ENCODE data around the gene APOBEC2.

GRCh38 chr6:41022294-41022693 lies 30.7 kb upstream of the APOBEC2 start:
- TF ChIP-seq BHLHE40 (IDR thresholded peaks at IDR 0.05; ENCODE audit: low read depth, low read length) (no peak), MAFK (IDR thresholded peaks at IDR 0.05; ENCODE audit: low read depth, low read length) (no peak), POLR2A (IDR thresholded peaks at IDR 0.05; ENCODE audit: low read depth, low read length) (no peak), FOS (IDR thresholded peaks at IDR 0.05; ENCODE audit: low read depth, low read length) (no peak), RCOR1 (IDR thresholded peaks at IDR 0.05; ENCODE audit: insufficient replicate concordance, low read length) (no peak), MXI1 (IDR thresholded peaks at IDR 0.05; ENCODE audit: borderline replicate concordance, low read depth, low read length) (no peak), RFX5 (IDR thresholded peaks at IDR 0.05; ENCODE audit: low read depth, low read length) (no peak)
- TF ChIP-seq, protein P1, sequence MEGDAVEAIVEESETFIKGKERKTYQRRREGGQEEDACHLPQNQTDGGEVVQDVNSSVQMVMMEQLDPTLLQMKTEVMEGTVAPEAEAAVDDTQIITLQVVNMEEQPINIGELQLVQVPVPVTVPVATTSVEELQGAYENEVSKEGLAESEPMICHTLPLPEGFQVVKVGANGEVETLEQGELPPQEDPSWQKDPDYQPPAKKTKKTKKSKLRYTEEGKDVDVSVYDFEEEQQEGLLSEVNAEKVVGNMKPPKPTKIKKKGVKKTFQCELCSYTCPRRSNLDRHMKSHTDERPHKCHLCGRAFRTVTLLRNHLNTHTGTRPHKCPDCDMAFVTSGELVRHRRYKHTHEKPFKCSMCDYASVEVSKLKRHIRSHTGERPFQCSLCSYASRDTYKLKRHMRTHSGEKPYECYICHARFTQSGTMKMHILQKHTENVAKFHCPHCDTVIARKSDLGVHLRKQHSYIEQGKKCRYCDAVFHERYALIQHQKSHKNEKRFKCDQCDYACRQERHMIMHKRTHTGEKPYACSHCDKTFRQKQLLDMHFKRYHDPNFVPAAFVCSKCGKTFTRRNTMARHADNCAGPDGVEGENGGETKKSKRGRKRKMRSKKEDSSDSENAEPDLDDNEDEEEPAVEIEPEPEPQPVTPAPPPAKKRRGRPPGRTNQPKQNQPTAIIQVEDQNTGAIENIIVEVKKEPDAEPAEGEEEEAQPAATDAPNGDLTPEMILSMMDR (conservative IDR thresholded peaks at IDR 0.05; ENCODE audit: low read depth, low read length): no peak
